Smooth muscle cell (in vitro differentiated cells): Measurements from ENCODE around the gene TNIK. TPM values are rescaled to one million over a fixed set of nuclear protein-coding genes. Genes with fewer than 3 reads are reported as not detected.

Experiments
- DNase-seq: peaks from one replicate; lab custom pipeline; 2025; ENCODE audit not compliant: unreplicated experiment; lab: John Stamatoyannopoulos, UW
- H2AFZ ChIP-seq: fragments of 200-600 bp; sonication (generic); 2 replicates; pipeline ENCODE4 v1.6.0; 2016; ENCODE audit warnings: antibody characterized with exemption, low read depth, mild to moderate bottlenecking
- H3F3A ChIP-seq: fragments of 200-600 bp; sonication (generic); 2 replicates; pipeline ENCODE4 v1.6.0; 2017; ENCODE audit warnings: antibody characterized with exemption, low read depth
- H3K27ac ChIP-seq: fragments of 200-600 bp; sonication (generic); 2 replicates; pipeline ENCODE4 v1.5.1; 2016; ENCODE audit warnings: low read depth, mild to moderate bottlenecking
- H3K27me3 ChIP-seq: fragments of 200-600 bp; sonication (generic); 2 replicates; pipeline ENCODE4 v1.6.1; 2016; ENCODE audit warnings: low read depth, mild to moderate bottlenecking
- H3K36me3 ChIP-seq: fragments of 200-600 bp; sonication (generic); 2 replicates; pipeline ENCODE4 v1.5.1; 2016; ENCODE audit warnings: low read depth
- H3K4me1 ChIP-seq: fragments of 200-600 bp; sonication (generic); 2 replicates; pipeline ENCODE4 v1.5.1; 2016; ENCODE audit warnings: low read depth
- H3K4me2 ChIP-seq: fragments of 200-600 bp; sonication (generic); 2 replicates; pipeline ENCODE4 v1.6.0; 2016; ENCODE audit warnings: mild to moderate bottlenecking
- H3K4me3 ChIP-seq: fragments of 200-600 bp; sonication (generic); 2 replicates; pipeline ENCODE4 v1.5.1; 2016; ENCODE audit warnings: mild to moderate bottlenecking
- H3K79me2 ChIP-seq: fragments of 200-600 bp; sonication (generic); 2 replicates; pipeline ENCODE4 v1.6.0; 2016; ENCODE audit warnings: low read depth, mild to moderate bottlenecking
- H3K9ac ChIP-seq: fragments of 200-600 bp; sonication (generic); 2 replicates; pipeline ENCODE4 v1.6.0; 2016; ENCODE audit warnings: low read depth
- H3K9me3 ChIP-seq: fragments of 200-600 bp; sonication (generic); replicated peaks from 2 replicates; pipeline ENCODE4 v1.5.1; 2016; ENCODE audit warnings: low read depth
- H4K20me1 ChIP-seq: fragments of 200-600 bp; sonication (generic); 2 replicates; pipeline ENCODE4 v1.6.0; 2016; ENCODE audit warnings: low read depth
- CTCF ChIP-seq: fragments of 200-600 bp; sonication (generic); IDR thresholded peaks from 2 replicates; pipeline ENCODE4 v1.5.1; 2017; ENCODE audit warnings: borderline replicate concordance, mild to moderate bottlenecking, antibody characterized with exemption; ENCODE audit not compliant: insufficient read depth, poor library complexity, severe bottlenecking
- WGBS: methylation state at CpG from one replicate; pipeline ENCODE4 v1.1.7; 2016; ENCODE audit warnings: low lambda C conversion rate; 5-methylcytosine and 5-hydroxymethylcytosine counted together
- polyA plus RNA-seq: library from polyadenylated mRNA; unstranded; fragments of >200 nt; fragmentation: Nextera tagmentation; extraction: Ambion mirVana; gene quantifications from 2 replicates; pipeline ENCODE4 v1.2.1, GENCODE V29; 2016
- total RNA-seq: library from RNA; depleted of rRNA; stranded (reverse); fragments of >200 nt; gene quantifications from 2 replicates; pipeline ENCODE4 v1.2.3, GENCODE V29; 2014

TNIK gene
- total and polyA plus RNA-seq, 2 experiments from 2014 or later = 10.4 to 12.5 TPM

DNA sequence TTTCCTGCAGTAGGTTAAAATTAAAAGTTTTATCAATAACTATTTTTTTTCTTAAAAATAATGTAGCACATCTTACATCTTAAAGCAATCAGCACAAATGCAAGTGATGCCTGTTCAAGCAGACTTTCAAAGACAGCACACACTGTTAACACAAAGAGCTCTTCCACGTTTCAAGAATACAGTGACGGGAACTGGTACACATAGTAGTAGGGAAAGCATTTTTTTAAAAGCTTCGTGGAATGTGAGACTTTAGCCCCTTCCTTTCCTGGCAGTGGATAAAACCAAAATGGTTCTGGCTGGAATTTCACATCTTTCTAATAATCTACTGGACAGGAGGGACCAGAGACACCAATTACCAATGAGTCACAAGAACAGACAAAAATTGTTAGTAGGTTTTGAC is 400.2 kb downstream of the TNIK start:
- Histone ChIP-seq H3F3A (no peaks in the 10 kb centered on the region), H2AFZ (no peak overlapping the region), H4K20me1 (no peaks in the 10 kb centered on the region), H3K9ac (no peak overlapping the region), H3K36me3 (no peaks in the 10 kb centered on the region), H3K9me3 (no peaks in the 10 kb centered on the region), H3K27me3 (no peaks in the 10 kb centered on the region), H3K4me2 (no peak overlapping the region), H3K4me1 (peaks cover 6% of the 10 kb centered on the region), H3K4me3 (no peak overlapping the region), H3K79me2 (no peaks in the 10 kb centered on the region), H3K27ac (no peak overlapping the region)
- WGBS = 64% methylated on average over 3 of the region's 3 CpGs
- TF ChIP-seq CTCF = no peak
- DNase-seq = no peak

GRCh38 chr3:171058873-171059603 is 401.2 kb downstream of the TNIK start:
- H2AFZ ChIP-seq = no peak overlapping the region
- TF ChIP-seq CTCF = no peak
- H3K9ac ChIP-seq = no peak overlapping the region
- H3K4me3 ChIP-seq = no peak overlapping the region
- no peaks in the 10 kb centered on the region for H3K36me3 ChIP-seq
- no peak overlapping the region for H3K4me2 ChIP-seq
- H3F3A ChIP-seq = no peaks in the 10 kb centered on the region
- H3K9me3 ChIP-seq = no peaks in the 10 kb centered on the region
- DNase-seq = no peak
- H3K27me3 ChIP-seq = no peaks in the 10 kb centered on the region
- no peaks in the 10 kb centered on the region for H3K79me2 ChIP-seq
- H3K4me1 ChIP-seq = peaks cover 6% of the 10 kb centered on the region
- H4K20me1 ChIP-seq = no peaks in the 10 kb centered on the region
- no peak overlapping the region for H3K27ac ChIP-seq

GRCh38 chr3:171058058-171058457 is 402.1 kb downstream of the TNIK start:
- Histone ChIP-seq H3K4me1 (peaks cover 6% of the 10 kb centered on the region), H3K9me3 (no peaks in the 10 kb centered on the region), H3K36me3 (no peaks in the 10 kb centered on the region), H3K4me2 (no peak overlapping the region), H3K79me2 (no peaks in the 10 kb centered on the region), H3F3A (no peaks in the 10 kb centered on the region), H3K9ac (no peak overlapping the region), H4K20me1 (no peaks in the 10 kb centered on the region), H2AFZ (no peak overlapping the region), H3K4me3 (no peak overlapping the region), H3K27me3 (no peaks in the 10 kb centered on the region), H3K27ac (no peak overlapping the region)
- TF ChIP-seq CTCF = no peak
- DNase-seq = no peak
- WGBS = 96% methylated on average over 1 of the region's 1 CpG

DNA sequence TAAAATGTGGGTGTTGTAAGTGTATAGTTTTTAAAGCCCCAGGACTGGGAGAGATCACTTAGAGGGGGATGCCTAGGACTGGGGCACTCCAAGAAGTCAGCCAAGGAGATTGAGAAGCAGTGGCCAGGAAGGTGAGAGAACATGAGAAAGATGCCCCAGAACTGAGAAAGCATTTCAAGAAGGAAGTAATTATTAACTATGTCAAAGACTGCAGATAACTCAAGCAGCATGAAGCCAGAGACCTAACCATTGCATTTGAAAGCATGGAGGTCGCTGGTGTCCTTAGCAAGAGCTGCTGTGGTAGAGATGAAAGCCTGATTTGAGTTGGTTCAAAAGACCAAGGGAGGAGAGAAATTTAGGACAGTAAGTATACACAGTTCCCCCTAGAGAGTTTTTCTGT is 403.1 kb downstream of the TNIK start:
- no peak overlapping the region for H3K4me3 ChIP-seq
- H3K9ac ChIP-seq = no peak overlapping the region
- peaks cover 6% of the 10 kb centered on the region for H3K4me1 ChIP-seq
- H4K20me1 ChIP-seq = no peaks in the 10 kb centered on the region
- H3K9me3 ChIP-seq = no peaks in the 10 kb centered on the region
- H2AFZ ChIP-seq = no peak overlapping the region
- DNase-seq = no peak
- no peak overlapping the region for H3K27ac ChIP-seq
- TF ChIP-seq CTCF = no peak
- H3K27me3 ChIP-seq = no peaks in the 10 kb centered on the region
- no peak overlapping the region for H3K4me2 ChIP-seq
- no peaks in the 10 kb centered on the region for H3K79me2 ChIP-seq
- H3K36me3 ChIP-seq = no peaks in the 10 kb centered on the region
- WGBS = 95% methylated on average over 1 of the region's 1 CpG
- no peaks in the 10 kb centered on the region for H3F3A ChIP-seq
